SK-N-SH (cell line): ENCODE results near the gene RPS6KA2. TPM values are rescaled to one million over a fixed set of nuclear protein-coding genes. Genes with fewer than 3 reads are reported as not detected.

ENCODE experiments used
- CTCF ChIA-PET: fragments of 300-600, 350-600 bp; formaldehyde crosslinking; extraction: SDS; loops from one replicate; lab custom pipeline; 2021; lab: Yijun Ruan, JAX
- POLR2A ChIA-PET: fragments of 350-600 bp; sonication (Branson Sonifier 250); formaldehyde crosslinking; extraction: SDS; loops from one replicate; lab custom pipeline; 2020; ENCODE audit warnings: antibody characterized with exemption, inconsistent platforms; lab: Yijun Ruan, JAX
- DNase-seq: peaks from one replicate; pipeline ENCODE4 v3.0.0; 2012
- H2AFZ ChIP-seq: fragments of 200-600 bp; sonication (generic); 2 replicates; pipeline ENCODE4 v1.8.1; 2016; ENCODE audit warnings: antibody characterized with exemption, mild to moderate bottlenecking, low read depth
- H3F3A ChIP-seq: fragments of 200-600 bp; sonication (generic); replicated peaks from 2 replicates; pipeline ENCODE3; 2016; ENCODE audit warnings: antibody characterized with exemption, mild to moderate bottlenecking; ENCODE audit not compliant: insufficient read depth
- H3K27ac ChIP-seq, 2 experiments: fragments of 200-500 bp in 1 of 2; fragments of 200-600 bp in 1 of 2; sonication (Bioruptor generic) in 1 of 2; sonication (generic), shearing (Covaris generic) in 1 of 2; 2 replicates each; pipeline versions ENCODE4 v1.5.1 to v1.6.1; 2014 to 2016; ENCODE audit warnings: low read depth in 2 of 2, inconsistent platforms in 1 of 2, low read length in 1 of 2, mild to moderate bottlenecking in 1 of 2, mixed read lengths in 1 of 2
- H3K27me3 ChIP-seq: fragments of 200-600 bp; sonication (generic), shearing (Covaris generic); 2 replicates; pipeline ENCODE4 v1.6.1; 2016; ENCODE audit warnings: mixed run types; ENCODE audit not compliant: insufficient read depth
- H3K36me3 ChIP-seq, 2 experiments: fragments of 200-500 bp in 1 of 2; fragments of 200-600 bp in 1 of 2; sonication (Bioruptor generic) in 1 of 2; sonication (generic) in 1 of 2; replicated peaks in 1 of 2; 2 replicates each; pipeline versions ENCODE3 to v1.5.1; 2014 to 2016; ENCODE audit warnings: low read length in 1 of 2, mild to moderate bottlenecking in 1 of 2; ENCODE audit not compliant: insufficient read depth in 2 of 2, control insufficient read depth in 1 of 2
- H3K4me1 ChIP-seq, 2 experiments: fragments of 200-500 bp in 1 of 2; fragments of 200-600 bp in 1 of 2; sonication (Bioruptor generic) in 1 of 2; sonication (generic), shearing (Covaris generic) in 1 of 2; 2 replicates each; pipeline versions ENCODE4 v1.5.1 to v1.6.1; 2014 to 2016; ENCODE audit warnings: low read depth in 1 of 2, low read length in 1 of 2, mixed run types in 1 of 2; ENCODE audit not compliant: insufficient read depth in 2 of 2, control insufficient read depth in 1 of 2
- H3K4me2 ChIP-seq: fragments of 200-600 bp; sonication (generic), shearing (Covaris generic); 2 replicates; pipeline ENCODE4 v1.6.1; 2017; ENCODE audit warnings: mixed run types
- H3K4me3 ChIP-seq, 2 experiments: fragments of 200-500 bp in 1 of 2; fragments of 200-600 bp in 1 of 2; sonication (Bioruptor generic) in 1 of 2; sonication (generic), shearing (Covaris generic) in 1 of 2; 2 replicates each; pipeline versions ENCODE4 v1.5.1 to v1.8.1; 2014 to 2016; ENCODE audit warnings: low read depth in 2 of 2, inconsistent platforms in 1 of 2, low read length in 1 of 2, mild to moderate bottlenecking in 1 of 2, mixed read lengths in 1 of 2, moderate library complexity in 1 of 2
- H3K79me2 ChIP-seq: fragments of 200-600 bp; sonication (generic); 2 replicates; pipeline ENCODE4 v1.8.1; 2017; ENCODE audit warnings: mild to moderate bottlenecking; ENCODE audit not compliant: insufficient read depth
- H3K9ac ChIP-seq: fragments of 200-600 bp; sonication (generic); 2 replicates; pipeline ENCODE4 v1.6.1; 2017; ENCODE audit warnings: mixed run types
- H3K9me2 ChIP-seq: fragments of 200-600 bp; sonication (generic); 2 replicates; pipeline ENCODE4 v1.6.1; 2017; ENCODE audit warnings: mixed run types
- H3K9me3 ChIP-seq: fragments of 200-600 bp; sonication (generic); 2 replicates; pipeline ENCODE4 v1.6.1; 2017; ENCODE audit warnings: mixed run types, mild to moderate bottlenecking, moderate library complexity
- H4K20me1 ChIP-seq: fragments of 200-600 bp; sonication (generic); 2 replicates; pipeline ENCODE4 v1.6.1; 2017; ENCODE audit warnings: mild to moderate bottlenecking, mixed run types; ENCODE audit not compliant: insufficient read depth
- CHD2 ChIP-seq: fragments of 150-350 bp; IDR thresholded peaks from 2 replicates; pipeline ENCODE4 v1.6.1; 2018; ENCODE audit warnings: low read length; ENCODE audit not compliant: partially characterized antibody
- CTCF ChIP-seq: fragments of 200-600 bp; sonication (generic); IDR thresholded peaks from 2 replicates; pipeline ENCODE4 v1.6.1; 2017; ENCODE audit warnings: antibody characterized with exemption, mild to moderate bottlenecking, moderate library complexity
- ELF1 ChIP-seq: IDR thresholded peaks from 2 replicates; pipeline ENCODE4 v1.4.0; 2012
- EP300 ChIP-seq, 2 experiments: IDR thresholded peaks; 2 replicates each; pipeline versions ENCODE4 v1.4.0 to v1.6.1; 2012; ENCODE audit warnings: borderline replicate concordance in 1 of 2, low read depth in 1 of 2, low read length in 1 of 2
- EZH2phosphoT487 ChIP-seq: fragments of 200-600 bp; sonication (generic); IDR thresholded peaks from 2 replicates; pipeline ENCODE4 v1.6.1; 2017; ENCODE audit warnings: low read depth, mixed run types, mild to moderate bottlenecking, antibody characterized with exemption, moderate library complexity, borderline replicate concordance
- FOSL2 ChIP-seq: IDR thresholded peaks from 2 replicates; pipeline ENCODE4 v1.4.0; 2012; ENCODE audit warnings: low read depth, mild to moderate bottlenecking, moderate library complexity, borderline replicate concordance
- GABPA ChIP-seq: IDR thresholded peaks from 2 replicates; pipeline ENCODE4 v1.4.0; 2012; ENCODE audit warnings: low read depth, mild to moderate bottlenecking
- GATA2 ChIP-seq: sonication (generic); formaldehyde crosslinking; IDR thresholded peaks from 2 replicates; pipeline ENCODE4 v1.5.0; 2020; ENCODE audit warnings: mild to moderate bottlenecking, missing genetic modification reagents
- JUND ChIP-seq: IDR thresholded peaks from 2 replicates; pipeline ENCODE4 v1.4.0; 2012
- MEF2A ChIP-seq: IDR thresholded peaks from 2 replicates; pipeline ENCODE4 v1.4.0; 2012; ENCODE audit warnings: low read depth, borderline replicate concordance
- NFIC ChIP-seq: IDR thresholded peaks from 2 replicates; pipeline ENCODE4 v1.4.0; 2012; ENCODE audit warnings: borderline replicate concordance
- PBX3 ChIP-seq: IDR thresholded peaks from 2 replicates; pipeline ENCODE4; 2012
- RAD21 ChIP-seq: IDR thresholded peaks from 2 replicates; pipeline ENCODE4 v1.6.1; 2012; ENCODE audit warnings: mild to moderate bottlenecking, low read length
- TCF12 ChIP-seq: IDR thresholded peaks from 2 replicates; pipeline ENCODE4 v1.4.0; 2012
- TEAD4 ChIP-seq: IDR thresholded peaks from 2 replicates; pipeline ENCODE4 v1.4.0; 2012; ENCODE audit warnings: mild to moderate bottlenecking, borderline replicate concordance; ENCODE audit not compliant: insufficient read depth
- USF1 ChIP-seq: IDR thresholded peaks from 2 replicates; pipeline ENCODE4 v1.4.0; 2012; ENCODE audit warnings: low read depth, borderline replicate concordance
- WGBS: methylation state at CpG from one replicate; pipeline ENCODE4 v1.1.6; 2017; ENCODE audit warnings: low lambda C conversion rate; 5-methylcytosine and 5-hydroxymethylcytosine counted together
- polyA plus RNA-seq, 3 experiments: library from polyadenylated mRNA; depleted of rRNA; stranded (reverse); fragments of >200 nt; gene quantifications; 2 replicates each; pipeline ENCODE4 v1.2.3, GENCODE V29; 2012
- TF ChIP-seq, protein P1 (sequence below): IDR thresholded peaks from 2 replicates; pipeline ENCODE4 v1.6.1; 2012; ENCODE audit warnings: mild to moderate bottlenecking, low read depth, low read length, moderate library complexity

The RPS6KA2 gene
- polyA plus RNA-seq, 1 of the 3 experiments (the other 2 are of a cell fraction): 59.5 TPM

- ChIA-PET CTCF (interaction anchor here (1.3 kb wide), 1 partner anchor 16 kb away, joined by 4 read pairs; no protein-coding TSS in a partner anchor), POLR2A (no interaction called here)
- H3K9me3 ChIP-seq: no peaks in the 10 kb centered on the region; the same call in 1 of the 2 replicates
- no peak overlapping the region for H2AFZ ChIP-seq
- no peak overlapping the region for H3K4me3 ChIP-seq
- WGBS: 85% methylated on average over 6 of the region's 6 CpGs
- no peaks in the 10 kb centered on the region for H3K79me2 ChIP-seq
- no peaks in the 10 kb centered on the region for H3K27me3 ChIP-seq
- peak overlapping the region in 1 of 2 experiments; percentile 44; a peak in 2 of 4 replicates for H3K27ac ChIP-seq
- H4K20me1 ChIP-seq: no peaks in the 10 kb centered on the region
- no peak for DNase-seq
- peaks cover 7 to 11% of the 10 kb centered on the region in 2 experiments for H3K36me3 ChIP-seq
- H3K4me1 ChIP-seq: peaks cover 0 to 14% of the 10 kb centered on the region in 2 experiments; a peak in 1 of 4 replicates
- no peak for TF ChIP-seq TEAD4
- TF ChIP-seq CHD2: no peak
- no peak for TF ChIP-seq NFIC
- no peak for TF ChIP-seq MEF2A
- TF ChIP-seq JUND: no peak
- TF ChIP-seq FOSL2: no peak
- TF ChIP-seq EZH2phosphoT487: no peak
- TF ChIP-seq TCF12: no peak
- TF ChIP-seq RAD21: no peak
- no peak for TF ChIP-seq PBX3
- TF ChIP-seq ELF1: no peak
- H3F3A ChIP-seq: peaks cover 4% of the 10 kb centered on the region
- no peak overlapping the region for H3K9ac ChIP-seq
- no peak overlapping the region for H3K4me2 ChIP-seq
- H3K9me2 ChIP-seq: no peaks in the 10 kb centered on the region
Measured at GRCh38 chr6:166365806-166366205, 261.2 kb downstream of the RPS6KA2 start.

- DNase-seq: no peak
- 78% methylated on average over 2 of the region's 2 CpGs for WGBS
- H3K4me2 ChIP-seq: no peak overlapping the region; the same call in 1 of the 2 replicates
- H3K79me2 ChIP-seq: no peaks in the 10 kb centered on the region
- H3K36me3 ChIP-seq: peaks cover 7 to 11% of the 10 kb centered on the region in 2 experiments
- no peak overlapping the region for H2AFZ ChIP-seq
- no peak overlapping the region for H3K9ac ChIP-seq
- H3K4me3 ChIP-seq: no peak overlapping the region
- CTCF ChIA-PET: interaction anchor here (2.5 kb wide), 1 partner anchor 16 kb away, joined by 12 read pairs; no protein-coding TSS in a partner anchor
- H3K9me2 ChIP-seq: no peaks in the 10 kb centered on the region
- H3K9me3 ChIP-seq: no peaks in the 10 kb centered on the region; the same call in 1 of the 2 replicates
- no peaks in the 10 kb centered on the region for H4K20me1 ChIP-seq
- peak overlapping the region in 1 of 2 experiments; percentile 44; a peak in 2 of 4 replicates for H3K27ac ChIP-seq
- H3K4me1 ChIP-seq: peaks cover 2 to 14% of the 10 kb centered on the region in 2 experiments; a peak in 2 of 4 replicates
- H3K27me3 ChIP-seq: no peaks in the 10 kb centered on the region
- H3F3A ChIP-seq: peaks cover 4% of the 10 kb centered on the region
- POLR2A ChIA-PET: no interaction called here
- peak; percentile 46; the same call in 1 of the 2 replicates for TF ChIP-seq MEF2A
- no peak for TF ChIP-seq NFIC
- no peak for TF ChIP-seq GABPA
- TF ChIP-seq, protein P1, sequence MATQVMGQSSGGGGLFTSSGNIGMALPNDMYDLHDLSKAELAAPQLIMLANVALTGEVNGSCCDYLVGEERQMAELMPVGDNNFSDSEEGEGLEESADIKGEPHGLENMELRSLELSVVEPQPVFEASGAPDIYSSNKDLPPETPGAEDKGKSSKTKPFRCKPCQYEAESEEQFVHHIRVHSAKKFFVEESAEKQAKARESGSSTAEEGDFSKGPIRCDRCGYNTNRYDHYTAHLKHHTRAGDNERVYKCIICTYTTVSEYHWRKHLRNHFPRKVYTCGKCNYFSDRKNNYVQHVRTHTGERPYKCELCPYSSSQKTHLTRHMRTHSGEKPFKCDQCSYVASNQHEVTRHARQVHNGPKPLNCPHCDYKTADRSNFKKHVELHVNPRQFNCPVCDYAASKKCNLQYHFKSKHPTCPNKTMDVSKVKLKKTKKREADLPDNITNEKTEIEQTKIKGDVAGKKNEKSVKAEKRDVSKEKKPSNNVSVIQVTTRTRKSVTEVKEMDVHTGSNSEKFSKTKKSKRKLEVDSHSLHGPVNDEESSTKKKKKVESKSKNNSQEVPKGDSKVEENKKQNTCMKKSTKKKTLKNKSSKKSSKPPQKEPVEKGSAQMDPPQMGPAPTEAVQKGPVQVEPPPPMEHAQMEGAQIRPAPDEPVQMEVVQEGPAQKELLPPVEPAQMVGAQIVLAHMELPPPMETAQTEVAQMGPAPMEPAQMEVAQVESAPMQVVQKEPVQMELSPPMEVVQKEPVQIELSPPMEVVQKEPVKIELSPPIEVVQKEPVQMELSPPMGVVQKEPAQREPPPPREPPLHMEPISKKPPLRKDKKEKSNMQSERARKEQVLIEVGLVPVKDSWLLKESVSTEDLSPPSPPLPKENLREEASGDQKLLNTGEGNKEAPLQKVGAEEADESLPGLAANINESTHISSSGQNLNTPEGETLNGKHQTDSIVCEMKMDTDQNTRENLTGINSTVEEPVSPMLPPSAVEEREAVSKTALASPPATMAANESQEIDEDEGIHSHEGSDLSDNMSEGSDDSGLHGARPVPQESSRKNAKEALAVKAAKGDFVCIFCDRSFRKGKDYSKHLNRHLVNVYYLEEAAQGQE: no peak
- TF ChIP-seq CHD2: no peak
- no peak for TF ChIP-seq TEAD4
- TF ChIP-seq CTCF: no peak
- no peak for TF ChIP-seq USF1
- no peak for TF ChIP-seq GATA2 (CRISPR knock-in tag)
- TF ChIP-seq EP300 (IDR thresholded peaks at IDR 0.05; ENCODE audit: borderline replicate concordance in 1 of 2, low read depth in 1 of 2, low read length in 1 of 2): no peak
- no peak for TF ChIP-seq PBX3
- peak; percentile 15; the same call in 1 of the 2 replicates for TF ChIP-seq JUND
Measured at GRCh38 chr6:166365221-166365620, 261.8 kb downstream of the RPS6KA2 start.
